Skin of body (tissue), 2 donors: ENCODE measurements around the gene SMG6. TPM values are rescaled to one million over a fixed set of nuclear protein-coding genes. Genes with fewer than 3 reads are reported as not detected.

Source experiments
- DNase-seq: peaks from one replicate; lab custom pipeline; 2025; lab: John Stamatoyannopoulos, UW
- total RNA-seq: library from RNA; depleted of rRNA; stranded (reverse); fragments of >200 nt; gene quantifications from one replicate; pipeline ENCODE4 v1.2.3, GENCODE V29; 2014

SMG6 gene
- total RNA-seq, 1 donor from 2014 or later = 21.1 TPM

DNA sequence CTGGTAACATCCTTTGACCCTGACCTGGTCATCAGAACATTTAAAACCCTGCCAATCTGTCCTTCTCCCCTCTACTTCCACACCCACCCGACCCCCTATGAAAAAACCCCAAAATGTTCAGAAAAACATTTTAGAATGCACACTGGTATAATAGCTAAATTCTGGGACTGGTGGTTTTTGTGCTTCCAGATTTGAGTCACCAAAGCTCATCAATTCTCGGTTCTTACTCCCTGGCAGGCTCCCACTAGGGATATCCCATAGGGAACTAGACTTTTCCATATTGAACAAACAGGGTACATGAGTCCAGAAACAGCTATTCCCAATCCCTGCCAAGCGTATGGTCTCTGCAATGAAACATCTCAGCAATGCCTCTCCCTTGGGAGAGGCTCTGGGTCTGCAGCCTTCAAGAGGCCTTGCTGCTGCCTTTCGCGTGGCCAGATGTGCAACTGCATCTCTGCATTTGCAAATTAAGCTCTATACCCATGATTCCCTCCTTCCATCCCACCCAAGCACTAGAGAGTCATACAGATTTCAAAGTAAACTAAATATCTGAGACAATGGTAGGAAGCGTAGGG lies 67.7 kb downstream of the SMG6 start:
- DNase-seq = peak; percentile 94

DNA sequence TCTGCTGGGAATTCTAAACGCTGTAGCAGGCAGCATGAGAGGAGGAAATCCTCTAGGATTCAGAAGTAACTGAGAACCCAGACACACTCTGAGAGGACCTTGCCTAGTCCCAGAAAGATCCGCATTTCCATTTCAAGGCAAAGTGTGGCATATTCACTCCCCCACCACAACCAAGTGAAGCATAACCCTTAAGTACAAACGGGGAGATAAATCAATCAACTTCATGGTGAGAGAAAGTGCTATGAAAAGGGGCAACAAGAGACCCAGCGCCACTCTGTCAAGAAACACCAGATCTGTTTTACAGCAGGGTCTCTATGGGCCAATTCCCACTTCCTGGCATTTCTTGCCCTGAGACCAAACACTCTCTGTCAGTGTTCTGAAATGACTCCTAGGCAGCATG lies 68.3 kb downstream of the SMG6 start:
- DNase-seq = no peak

DNA sequence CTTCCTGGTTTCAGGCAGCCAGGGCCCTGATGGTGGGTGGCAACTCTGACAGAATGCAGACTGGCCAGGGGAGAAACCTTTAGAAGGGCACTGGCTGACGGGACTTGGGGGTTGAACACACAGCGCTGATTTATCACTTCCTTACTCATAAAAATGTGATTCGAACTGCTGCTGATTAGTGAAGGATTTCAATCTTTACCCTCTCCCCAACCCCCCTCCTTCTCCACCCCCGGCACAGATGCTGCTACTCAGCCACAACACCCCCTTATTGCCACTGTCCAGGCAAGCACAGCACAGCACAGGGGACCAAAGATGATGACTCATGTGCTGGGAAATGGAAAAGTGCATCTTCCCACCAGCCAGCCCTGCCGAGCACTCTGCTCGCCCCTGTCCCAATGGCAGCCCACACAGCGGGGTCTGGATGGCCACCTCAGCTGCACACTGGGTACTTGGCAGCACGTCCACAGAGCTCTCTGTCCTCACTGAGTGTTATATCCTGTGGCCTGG lies 70.1 kb downstream of the SMG6 start:
- DNase-seq = peak; percentile 46

- no peak for DNase-seq
These were observed 71.3 kb downstream of the SMG6 start for GRCh38 chr17:2232244-2232638.

DNA sequence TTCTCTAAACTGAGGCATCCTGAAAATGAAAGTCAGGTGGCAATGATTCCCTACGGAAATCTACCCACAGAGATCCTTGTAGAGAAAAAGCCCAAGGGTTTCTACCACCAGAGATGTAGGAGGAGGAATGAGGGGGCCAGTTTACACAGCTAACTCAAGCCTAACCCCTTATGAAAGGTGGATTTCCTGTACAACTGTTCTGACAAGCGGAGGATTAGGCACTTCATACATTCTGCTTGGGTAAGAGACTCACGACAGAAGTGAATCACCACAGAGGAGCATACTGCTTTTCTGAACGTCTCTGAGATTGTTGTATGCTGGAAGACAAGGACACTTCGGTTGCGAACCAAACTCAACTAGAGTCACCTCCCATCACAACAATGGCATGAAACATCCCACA lies 72.7 kb downstream of the SMG6 start:
- DNase-seq = no peak

DNA sequence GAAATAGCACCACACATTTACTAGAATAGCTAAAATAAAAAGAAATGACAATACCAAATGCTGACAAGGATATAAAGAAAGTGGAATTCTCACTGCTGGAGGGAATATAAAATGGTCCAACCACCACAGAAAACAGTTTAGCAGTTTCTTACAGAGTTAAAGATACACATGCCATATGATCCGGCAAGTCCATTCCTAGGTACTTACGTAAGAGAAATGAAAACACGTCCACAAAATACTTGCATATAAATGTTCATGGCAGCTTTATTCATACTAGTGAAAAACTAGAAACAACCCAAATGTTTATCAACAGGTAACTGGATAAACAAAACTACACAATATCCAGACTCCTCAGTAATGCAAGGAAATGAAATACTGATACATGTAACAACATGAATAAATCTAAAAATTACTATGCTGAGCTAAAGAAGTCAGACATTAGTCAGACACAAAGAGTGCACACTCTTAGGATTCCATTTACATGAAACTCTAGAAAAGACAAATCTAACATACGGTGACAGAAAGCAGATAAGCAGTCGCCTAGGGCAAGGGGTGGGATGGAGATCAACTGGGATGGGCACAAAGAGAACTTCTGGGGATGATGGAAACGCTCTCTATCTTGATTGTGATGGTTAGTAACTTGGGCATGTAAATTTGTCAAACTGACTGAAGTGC lies 76.4 kb downstream of the SMG6 start:
- DNase-seq = peak; percentile 21

DNA sequence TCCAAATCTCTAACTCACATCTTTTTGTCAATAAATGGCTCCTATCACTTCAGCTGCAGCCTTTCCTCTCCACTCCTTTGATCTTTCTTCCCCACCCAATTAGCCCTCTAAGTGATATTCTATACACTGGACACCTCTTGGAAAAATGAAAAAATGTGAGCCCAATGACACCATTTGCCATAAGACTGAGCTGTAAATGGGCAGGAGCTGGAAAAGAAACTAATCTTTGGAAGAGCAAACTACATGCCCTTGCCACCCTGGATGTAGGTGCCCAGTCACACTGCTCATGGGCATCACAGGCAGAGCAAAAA lies 80.0 kb downstream of the SMG6 start:
- DNase-seq = no peak

- DNase-seq = peak; percentile 82
These were observed 80.5 kb downstream of the SMG6 start for GRCh38 chr17:2222901-2223616.

GRCh38 chr17:2222301-2222700 lies 81.3 kb downstream of the SMG6 start:
- DNase-seq = no peak

DNA sequence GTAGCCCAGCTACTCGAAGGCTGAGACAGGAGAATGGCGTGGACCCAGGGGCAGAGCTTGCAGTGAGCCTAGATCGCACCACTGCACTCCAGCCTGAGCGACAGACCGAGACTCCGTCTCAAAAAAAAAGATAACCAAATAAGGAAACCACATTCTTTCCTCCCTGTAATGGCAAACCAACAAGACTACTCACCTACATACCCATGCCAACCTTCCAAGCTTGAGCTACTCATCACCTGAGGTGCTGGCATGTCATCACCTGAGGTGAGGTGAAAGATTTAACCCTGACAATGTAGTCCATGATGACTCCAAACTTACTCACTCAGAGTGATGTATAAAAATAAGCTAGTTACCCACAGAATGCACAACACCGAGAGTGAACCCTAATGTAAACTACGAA lies 85.2 kb downstream of the SMG6 start:
- no peak for DNase-seq

GRCh38 chr17:2215616-2216364 lies 87.8 kb downstream of the SMG6 start:
- DNase-seq = peak; percentile 100

- DNase-seq = peak; percentile 90
These were observed 88.5 kb downstream of the SMG6 start for GRCh38 chr17:2214929-2215615.

DNA sequence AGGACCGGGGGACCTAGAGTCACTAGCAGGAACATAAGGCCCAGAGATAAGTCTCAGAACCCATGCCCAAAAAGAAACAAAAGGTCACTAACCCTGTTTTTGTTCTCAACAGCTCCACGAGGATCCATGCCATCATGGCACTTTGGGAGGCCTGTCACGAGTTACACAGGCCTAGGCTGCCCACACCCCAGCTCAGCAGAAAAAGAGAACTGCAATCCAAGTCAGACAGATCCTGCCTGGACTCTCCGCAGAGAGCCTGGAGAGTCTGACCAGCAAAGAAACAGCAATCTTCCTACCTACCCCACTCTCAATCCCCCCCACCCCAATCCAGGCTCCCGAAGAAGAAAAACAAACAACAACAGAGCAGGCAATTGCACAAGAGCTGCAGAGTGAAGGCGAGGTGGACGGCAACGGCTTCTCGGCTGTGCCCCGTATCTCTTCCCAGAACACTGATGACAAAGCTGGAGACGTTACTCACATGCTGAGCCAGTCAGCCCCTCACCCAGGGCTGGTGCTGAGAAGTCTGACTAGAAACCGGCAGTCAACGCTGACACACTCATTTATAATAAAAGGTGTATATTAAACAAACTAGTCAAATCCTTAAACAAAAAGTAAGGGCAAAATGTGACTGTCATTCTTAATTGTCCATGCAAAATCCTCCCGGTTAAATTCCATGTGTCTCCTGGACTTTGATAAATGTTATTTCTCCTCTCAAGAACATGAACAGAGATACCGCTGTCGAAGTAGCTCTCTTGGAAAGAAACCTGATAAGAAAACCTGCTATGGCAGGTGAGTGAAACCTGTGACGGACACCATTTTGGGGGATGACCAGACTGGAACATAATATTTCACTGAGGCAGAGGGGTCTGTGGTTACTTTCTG lies 89.3 kb downstream of the SMG6 start:
- DNase-seq = no peak

DNA sequence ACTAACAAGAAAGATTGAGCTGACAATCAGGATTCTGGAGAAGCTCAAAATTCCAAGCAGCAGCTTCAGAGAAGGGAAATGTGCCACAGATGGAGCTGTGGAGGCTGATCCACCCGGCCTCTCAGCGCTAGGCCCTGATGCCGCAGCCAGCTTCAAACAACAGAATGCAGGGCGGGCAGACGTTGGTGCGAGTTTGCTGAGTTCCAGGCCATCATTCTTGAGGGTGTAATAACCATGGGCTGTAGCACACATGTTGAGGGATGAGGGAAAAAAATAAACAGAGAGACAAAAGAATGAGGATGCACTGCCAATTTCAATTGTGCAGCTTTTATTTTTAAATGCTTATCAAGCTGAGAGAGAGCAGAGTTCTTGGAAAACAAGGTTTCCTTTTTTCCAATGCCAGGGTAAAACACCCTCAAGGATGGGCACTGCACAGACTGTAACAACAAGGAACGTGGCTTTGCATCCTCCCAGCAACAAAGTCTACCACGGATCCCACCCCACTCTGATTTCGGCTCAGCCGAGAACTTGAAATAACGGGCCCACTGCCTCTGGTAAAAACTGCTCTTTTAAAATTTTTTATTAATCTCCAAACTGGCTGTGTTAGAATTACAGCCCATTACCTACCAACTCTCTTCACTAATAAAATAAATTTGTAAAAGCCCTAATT lies 90.2 kb downstream of the SMG6 start:
- peak; percentile 85 for DNase-seq

- DNase-seq = peak; percentile 57
These were observed 91.1 kb downstream of the SMG6 start for GRCh38 chr17:2212400-2212981.

- no peak for DNase-seq
These were observed 91.8 kb downstream of the SMG6 start for GRCh38 chr17:2211661-2212399.

DNA sequence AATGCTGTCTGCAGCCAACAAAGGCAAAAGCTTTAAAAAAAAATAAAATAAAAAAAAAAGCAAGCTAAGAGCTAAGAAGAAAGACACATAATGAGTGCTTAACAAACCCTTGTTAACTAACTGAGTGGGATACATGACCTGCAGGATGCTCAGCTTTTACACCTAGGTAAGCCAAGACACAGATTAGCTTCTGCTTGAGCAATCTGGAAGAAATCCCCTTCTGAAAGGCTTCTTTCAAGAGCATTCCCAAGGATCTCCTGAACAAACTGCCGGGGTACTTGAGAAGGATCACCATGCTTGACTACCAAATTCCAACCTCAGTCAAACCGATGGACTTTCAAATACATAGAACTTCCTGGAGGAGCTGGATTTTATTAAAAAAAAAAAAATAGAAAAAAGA lies 92.9 kb downstream of the SMG6 start:
- no peak for DNase-seq

- DNase-seq = no peak
These were observed 95.6 kb downstream of the SMG6 start for GRCh38 chr17:2207815-2208515.
